HEK293 (cell line): ENCODE results near the gene INPP4B.

Source experiments
- CTCF ChIP-seq: fragments of 450-650 bp; formaldehyde crosslinking; IDR thresholded peaks from 2 replicates; pipeline ENCODE4 v1.5.1; 2016; ENCODE audit warnings: missing biosample characterization, missing genetic modification characterization
- ZBTB21 ChIP-seq: fragments of 450-650 bp; formaldehyde crosslinking; IDR thresholded peaks from 2 replicates; pipeline ENCODE4 v1.5.1; 2017; ENCODE audit warnings: missing biosample characterization, missing genetic modification characterization
- ZNF24 ChIP-seq: fragments of 450-650 bp; formaldehyde crosslinking; IDR thresholded peaks from 2 replicates; pipeline ENCODE4 v1.5.1; 2016; ENCODE audit warnings: missing biosample characterization, missing genetic modification characterization

- TF ChIP-seq ZNF24 (tag by site-specific recombination), result no peak
- no peak for TF ChIP-seq ZBTB21 (tag by site-specific recombination)
- no peak for TF ChIP-seq CTCF (tag by site-specific recombination)
Measured at GRCh38 chr4:142648378-142648777, 197.7 kb downstream of the INPP4B start.
